Mesendoderm (in vitro differentiated cells): ENCODE results near the gene COMMD4.

Experiments
- DNase-seq: peaks from one replicate; pipeline ENCODE4 v3.0.0; 2013
- H2AK5ac ChIP-seq: 2 replicates; pipeline ENCODE4 v1.6.1; 2013; ENCODE audit warnings: low read length, inconsistent platforms
- H2BK120ac ChIP-seq: 2 replicates; pipeline ENCODE4 v1.6.1; 2013; ENCODE audit warnings: low read depth, mild to moderate bottlenecking, low read length, moderate library complexity, mixed read lengths
- H2BK15ac ChIP-seq: replicated peaks from 2 replicates; pipeline ENCODE4 v1.6.1; 2013; ENCODE audit warnings: low read depth, mild to moderate bottlenecking, moderate library complexity
- H2BK5ac ChIP-seq: 2 replicates; pipeline ENCODE4 v1.6.1; 2013; ENCODE audit warnings: low read length, inconsistent platforms
- H3K18ac ChIP-seq: 2 replicates; pipeline ENCODE4 v1.6.1; 2013; ENCODE audit warnings: mild to moderate bottlenecking, low read length, mixed read lengths
- H3K23ac ChIP-seq: one replicate; pipeline ENCODE4 v1.6.1; 2013; ENCODE audit warnings: low read length
- H3K27ac ChIP-seq: 2 replicates; pipeline ENCODE4 v1.5.1; 2013; ENCODE audit warnings: low read depth, mild to moderate bottlenecking, inconsistent platforms, low read length, moderate library complexity
- H3K27me3 ChIP-seq: 2 replicates; pipeline ENCODE4 v1.6.1; 2013; ENCODE audit warnings: low read length, control low read depth, mild to moderate bottlenecking, inconsistent platforms; ENCODE audit not compliant: insufficient read depth, poor library complexity
- H3K36me3 ChIP-seq: 2 replicates; pipeline ENCODE4 v1.6.1; 2013; ENCODE audit warnings: low read length, inconsistent platforms; ENCODE audit not compliant: control insufficient read depth, insufficient read depth
- H3K4ac ChIP-seq: one replicate; pipeline ENCODE4 v1.6.1; 2013; ENCODE audit warnings: low read depth, mild to moderate bottlenecking, low read length, moderate library complexity
- H3K4me1 ChIP-seq: 2 replicates; pipeline ENCODE4 v1.6.1; 2013; ENCODE audit warnings: low read depth, low read length, inconsistent platforms; ENCODE audit not compliant: control insufficient read depth
- H3K4me2 ChIP-seq: 2 replicates; pipeline ENCODE4 v1.6.1; 2013; ENCODE audit warnings: low read length
- H3K4me3 ChIP-seq: 2 replicates; pipeline ENCODE4 v1.5.1; 2013; ENCODE audit warnings: mild to moderate bottlenecking, low read length
- H3K56ac ChIP-seq: one replicate; pipeline ENCODE4 v1.6.1; 2013; ENCODE audit warnings: low read length
- H3K79me1 ChIP-seq: 2 replicates; pipeline ENCODE4 v1.6.1; 2013; ENCODE audit warnings: low read length, inconsistent platforms
- H3K79me2 ChIP-seq: 2 replicates; pipeline ENCODE4 v1.6.1; 2013; ENCODE audit warnings: mild to moderate bottlenecking, low read length; ENCODE audit not compliant: control insufficient read depth, insufficient read depth
- H3K9ac ChIP-seq: 2 replicates; pipeline ENCODE4 v1.6.1; 2013; ENCODE audit warnings: low read length, inconsistent platforms
- H4K5ac ChIP-seq: one replicate; pipeline ENCODE4 v1.6.1; 2013; ENCODE audit warnings: low read length
- H4K8ac ChIP-seq: one replicate; pipeline ENCODE4 v1.6.1; 2013; ENCODE audit warnings: low read depth, mild to moderate bottlenecking, control low read depth, low read length, moderate library complexity
- WGBS: extraction: QIAGEN DNeasy Blood & Tissue Kit; methylation state at CpG from one replicate; pipeline ENCODE4 v1.1.7; 2013; ENCODE audit warnings: low lambda C conversion rate, missing lambda C conversion rate; ENCODE audit not compliant: insufficient coverage; ENCODE audit errors: extremely low coverage; 5-methylcytosine and 5-hydroxymethylcytosine counted together

COMMD4 gene

DNA sequence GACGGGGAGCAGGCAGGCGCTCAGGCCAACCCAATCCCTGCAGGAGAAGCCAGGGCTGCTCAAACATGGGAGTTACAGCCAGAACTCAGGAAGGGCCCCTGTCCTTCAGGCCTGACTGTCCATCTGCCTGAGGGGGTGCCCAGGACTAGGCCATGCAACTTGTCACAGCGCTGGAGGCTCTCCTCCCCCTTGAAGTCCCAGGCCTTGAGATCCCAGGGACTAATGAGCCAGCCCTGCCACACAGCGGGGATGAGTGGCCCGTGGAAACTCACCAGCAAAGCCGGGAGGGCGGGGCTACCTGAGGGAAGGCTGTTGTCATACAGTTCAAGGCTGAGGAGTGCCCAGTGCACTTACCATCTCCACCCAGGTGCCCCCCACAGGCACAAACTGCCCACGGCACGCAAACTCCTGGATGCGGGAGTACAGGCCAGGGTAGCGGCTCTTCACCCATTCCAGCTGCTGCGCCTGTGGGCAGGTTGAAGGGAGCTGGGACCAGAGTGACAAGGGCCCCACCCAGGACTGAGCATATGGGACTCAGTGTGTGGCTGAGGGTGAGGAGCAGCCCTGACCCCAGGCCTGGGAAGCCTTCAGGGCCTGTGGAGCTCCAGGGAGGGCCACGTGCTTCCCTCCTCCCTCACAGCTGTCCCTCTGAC is 26.3 kb downstream of the COMMD4 start:
- Histone ChIP-seq H3K27me3 (no peaks in the 10 kb centered on the region), H3K9ac (no peak overlapping the region), H3K23ac (no peak overlapping the region), H3K56ac (no peak overlapping the region), H4K8ac (no peak overlapping the region), H2BK15ac (no peak overlapping the region), H3K4me3 (no peak overlapping the region), H3K27ac (no peak overlapping the region), H3K18ac (no peak overlapping the region), H2AK5ac (no peak overlapping the region), H2BK5ac (no peak overlapping the region), H3K79me2 (no peaks in the 10 kb centered on the region), H3K36me3 (peaks cover 4% of the 10 kb centered on the region), H3K4me2 (no peak overlapping the region), H3K4ac (no peak overlapping the region), H2BK120ac (no peak overlapping the region), H4K5ac (no peak overlapping the region), H3K79me1 (no peaks in the 10 kb centered on the region), H3K4me1 (no peaks in the 10 kb centered on the region)
- WGBS, result no CpG with 5 or more reads among the region's 13 CpGs
- no peak for DNase-seq

DNA sequence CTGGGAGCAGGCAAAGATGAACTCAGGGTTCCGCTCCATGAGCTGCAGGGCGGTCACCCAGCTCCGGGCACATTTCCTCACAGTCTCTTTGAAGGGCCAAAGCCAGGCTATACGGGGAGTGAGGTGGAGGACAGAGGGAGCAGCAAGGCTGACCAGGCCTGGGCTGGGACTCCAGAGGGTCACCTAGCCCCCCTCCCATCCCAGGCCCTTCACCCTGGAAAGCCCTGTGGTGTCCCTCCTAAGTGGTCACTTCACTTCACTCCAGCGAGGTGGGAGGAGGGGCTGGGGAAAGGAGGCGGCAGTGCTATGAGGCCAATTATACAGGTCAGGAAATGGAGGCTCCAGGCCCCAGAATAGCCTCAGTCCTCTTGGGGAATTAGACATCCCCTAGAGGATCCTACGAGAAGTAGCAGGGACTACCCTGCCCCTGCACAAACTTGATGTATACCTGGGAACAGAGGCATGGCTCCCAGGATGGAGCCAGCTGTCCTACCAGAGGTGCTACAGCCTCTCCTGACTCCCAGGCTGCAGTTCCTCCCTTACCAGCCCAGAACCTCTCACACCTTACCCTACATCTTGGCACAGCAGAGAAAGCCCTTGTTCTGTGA is 26.9 kb downstream of the COMMD4 start:
- Histone ChIP-seq H3K9ac (no peak overlapping the region), H2BK15ac (no peak overlapping the region), H3K27me3 (no peaks in the 10 kb centered on the region), H3K4me3 (no peak overlapping the region), H3K79me1 (peaks cover 3% of the 10 kb centered on the region), H4K8ac (no peak overlapping the region), H3K4ac (no peak overlapping the region), H2BK120ac (no peak overlapping the region), H3K18ac (no peak overlapping the region), H3K36me3 (peaks cover 4% of the 10 kb centered on the region), H4K5ac (no peak overlapping the region), H2AK5ac (no peak overlapping the region), H2BK5ac (no peak overlapping the region), H3K4me1 (peaks cover 3% of the 10 kb centered on the region), H3K4me2 (no peak overlapping the region), H3K79me2 (no peaks in the 10 kb centered on the region), H3K56ac (no peak overlapping the region), H3K27ac (no peak overlapping the region), H3K23ac (no peak overlapping the region)
- DNase-seq, result peak; percentile 48
- no CpG with 5 or more reads among the region's 7 CpGs for WGBS

DNA sequence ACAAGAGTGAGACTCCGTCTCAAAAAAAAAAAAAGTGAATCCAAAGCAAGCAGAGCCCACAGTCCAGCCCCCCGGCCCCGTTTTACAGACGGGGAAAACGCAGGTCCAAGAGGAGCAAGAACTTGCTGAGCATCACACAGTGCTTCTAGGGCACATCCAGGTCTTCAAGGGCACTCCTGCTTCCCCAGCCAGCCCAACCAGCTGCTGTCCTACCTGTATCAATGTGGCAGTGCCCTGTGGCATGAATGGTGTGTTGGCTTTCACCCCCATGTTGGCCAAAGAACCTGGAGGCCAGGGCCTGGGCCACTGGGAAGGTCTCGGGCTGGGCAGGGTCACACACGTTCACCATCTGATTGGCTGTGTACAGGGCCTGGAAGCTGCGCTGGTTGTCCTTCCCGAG is 27.9 kb downstream of the COMMD4 start:
- no peak for DNase-seq
- H3K4me3 ChIP-seq, result no peak overlapping the region

DNA sequence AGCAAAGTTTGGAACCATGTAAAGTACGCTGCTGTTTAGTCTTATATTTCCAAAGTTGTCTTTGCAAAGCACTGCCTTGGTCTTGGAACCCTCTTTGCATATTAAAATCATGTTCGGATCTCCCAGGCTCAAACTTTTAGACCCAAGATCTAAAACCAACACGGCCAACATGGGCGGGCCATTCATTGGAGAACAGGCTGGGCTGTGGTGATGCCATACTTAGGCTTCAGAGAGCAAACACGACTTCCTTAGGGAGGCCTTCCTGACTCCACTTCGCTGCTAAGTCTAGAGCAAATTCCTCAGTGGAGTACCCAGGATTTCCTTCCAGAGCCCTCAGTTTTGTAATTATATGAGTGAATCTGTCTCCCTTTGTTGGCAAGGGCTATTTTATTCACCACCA is 29.0 kb downstream of the COMMD4 start:
- H3K27me3 ChIP-seq, result no peaks in the 10 kb centered on the region
- no peak overlapping the region for H3K27ac ChIP-seq
- no peak for DNase-seq
- H2BK15ac ChIP-seq, result no peak overlapping the region
- peaks cover 3% of the 10 kb centered on the region for H3K79me1 ChIP-seq
- H3K4me1 ChIP-seq, result peaks cover 3% of the 10 kb centered on the region
- no peak overlapping the region for H3K4me3 ChIP-seq
- H2BK120ac ChIP-seq, result no peak overlapping the region
- peaks cover 4% of the 10 kb centered on the region for H3K36me3 ChIP-seq
- H4K5ac ChIP-seq, result no peak overlapping the region
- no peak overlapping the region for H3K9ac ChIP-seq
- no peak overlapping the region for H4K8ac ChIP-seq
- no peak overlapping the region for H3K18ac ChIP-seq
- no peaks in the 10 kb centered on the region for H3K79me2 ChIP-seq
- no peak overlapping the region for H2BK5ac ChIP-seq
- no peak overlapping the region for H3K56ac ChIP-seq
- no peak overlapping the region for H2AK5ac ChIP-seq
- no peak overlapping the region for H3K4ac ChIP-seq
- WGBS, result no CpG with 5 or more reads among the region's 6 CpGs
- H3K4me2 ChIP-seq, result no peak overlapping the region
- H3K23ac ChIP-seq, result no peak overlapping the region

More for the DNA sequence above, 27.9 kb downstream of the COMMD4 start:
- Histone ChIP-seq H3K27ac (no peak overlapping the region), H3K23ac (no peak overlapping the region), H3K79me1 (peaks cover 3% of the 10 kb centered on the region), H3K56ac (no peak overlapping the region), H2BK120ac (no peak overlapping the region), H4K8ac (no peak overlapping the region), H3K36me3 (peaks cover 4% of the 10 kb centered on the region), H4K5ac (no peak overlapping the region), H3K4ac (no peak overlapping the region), H3K4me1 (peaks cover 3% of the 10 kb centered on the region), H2AK5ac (no peak overlapping the region), H2BK5ac (no peak overlapping the region), H3K27me3 (no peaks in the 10 kb centered on the region), H3K79me2 (no peaks in the 10 kb centered on the region), H2BK15ac (no peak overlapping the region), H3K4me2 (no peak overlapping the region), H3K18ac (no peak overlapping the region), H3K9ac (no peak overlapping the region)
- WGBS, result no CpG with 5 or more reads among the region's 9 CpGs

DNA sequence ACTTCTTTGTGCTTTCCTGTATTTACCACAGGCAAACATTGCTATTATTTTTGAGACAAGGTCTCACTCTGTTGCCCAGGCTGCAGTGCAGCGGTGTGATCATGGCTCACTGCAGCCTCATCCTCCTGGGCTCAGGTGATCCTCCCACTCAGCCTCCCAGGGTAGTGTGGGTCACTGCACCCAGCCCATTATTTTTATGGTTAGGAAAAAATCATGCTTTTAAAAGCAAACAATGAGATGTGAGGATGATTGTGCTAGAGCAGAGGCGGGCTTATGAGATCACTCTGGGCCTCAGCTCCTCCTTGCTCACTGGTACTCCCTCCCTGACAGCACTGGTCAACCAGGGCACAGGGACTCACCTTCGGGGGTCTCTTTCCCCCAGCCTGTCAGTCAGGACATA is 30.3 kb downstream of the COMMD4 start:
- no peak overlapping the region for H2AK5ac ChIP-seq
- H3K36me3 ChIP-seq, result peaks cover 4% of the 10 kb centered on the region
- H3K79me2 ChIP-seq, result no peaks in the 10 kb centered on the region
- no peaks in the 10 kb centered on the region for H3K27me3 ChIP-seq
- no peak overlapping the region for H3K23ac ChIP-seq
- H3K18ac ChIP-seq, result no peak overlapping the region
- peaks cover 4% of the 10 kb centered on the region for H3K79me1 ChIP-seq
- H3K56ac ChIP-seq, result no peak overlapping the region
- H4K8ac ChIP-seq, result no peak overlapping the region
- H2BK120ac ChIP-seq, result no peak overlapping the region
- H3K4me1 ChIP-seq, result peaks cover 3% of the 10 kb centered on the region
- no peak overlapping the region for H3K9ac ChIP-seq
- no peak overlapping the region for H3K27ac ChIP-seq
- no peak overlapping the region for H3K4ac ChIP-seq
- no peak overlapping the region for H2BK5ac ChIP-seq
- no peak overlapping the region for H2BK15ac ChIP-seq
- DNase-seq, result no peak
- H3K4me3 ChIP-seq, result no peak overlapping the region
- no peak overlapping the region for H3K4me2 ChIP-seq
- WGBS, result no CpG with 5 or more reads among the region's 3 CpGs
- H4K5ac ChIP-seq, result no peak overlapping the region

DNA sequence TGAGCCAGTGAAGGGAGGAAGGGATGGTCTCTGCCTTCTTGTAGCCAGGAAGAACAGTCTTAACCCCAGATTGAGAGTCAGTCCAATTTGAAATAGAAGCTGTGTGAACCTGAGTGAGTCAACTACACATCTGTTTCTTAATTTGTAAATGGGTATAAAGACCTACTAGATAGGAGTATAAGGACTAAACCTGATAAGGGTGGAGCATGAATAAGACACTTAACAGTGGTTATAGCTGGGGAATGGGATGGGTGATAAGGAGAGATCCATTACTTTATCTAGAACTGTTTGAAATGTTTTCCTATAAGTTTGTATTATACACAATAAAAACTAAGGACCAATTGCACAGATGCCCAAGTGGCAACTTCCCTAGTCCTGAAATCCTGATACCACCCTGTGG is 31.1 kb downstream of the COMMD4 start:
- Histone ChIP-seq H3K79me1 (peaks cover 5% of the 10 kb centered on the region), H3K4me2 (no peak overlapping the region), H3K23ac (no peak overlapping the region), H3K4me3 (no peak overlapping the region), H3K18ac (no peak overlapping the region), H3K36me3 (peaks cover 2% of the 10 kb centered on the region), H2BK5ac (no peak overlapping the region), H3K4ac (peak overlapping the region; percentile 10), H4K5ac (no peak overlapping the region), H2BK15ac (no peak overlapping the region), H3K4me1 (peaks cover 3% of the 10 kb centered on the region), H3K79me2 (no peaks in the 10 kb centered on the region), H2BK120ac (no peak overlapping the region), H3K56ac (no peak overlapping the region), H3K9ac (peak overlapping the region; percentile 48), H3K27me3 (no peaks in the 10 kb centered on the region), H3K27ac (no peak overlapping the region), H4K8ac (no peak overlapping the region), H2AK5ac (no peak overlapping the region)
- no peak for DNase-seq
